Measurements from ENCODE around the gene UBL3. TPM values are rescaled to one million over a fixed set of nuclear protein-coding genes. Genes with fewer than 3 reads are reported as not detected.

Gene UBL3
- total RNA-seq, 1 experiment from 2014 or later: 10.7 TPM

GRCh38 chr13:29865934-29866333 is 15.5 kb upstream of the UBL3 start:
- H3K27me3 ChIP-seq (ENCODE audit: insufficient read depth, low read length): no peaks in the 10 kb centered on the region
- no peaks in the 10 kb centered on the region for H3K36me3 ChIP-seq (ENCODE audit: control insufficient read depth in 1 of 2, insufficient read depth in 2 of 2, low read length in 2 of 2)
- H3K79me2 ChIP-seq (ENCODE audit: insufficient read depth, low read length): no peaks in the 10 kb centered on the region
- no peaks in the 10 kb centered on the region for H3K4me1 ChIP-seq (ENCODE audit: control insufficient read depth in 1 of 2, insufficient read depth in 2 of 2, low read length in 2 of 2)
- RAD21 ChIA-PET (ENCODE audit: low non-redundant PET in 1 of 2, low total read pairs in 2 of 2, uncharacterized antibody in 2 of 2, unreplicated experiment in 2 of 2): no interaction called here
- no TSS peak for BruUV-seq (replicated peaks)
- no peaks in the 10 kb centered on the region for H3K9me3 ChIP-seq (ENCODE audit: control insufficient read depth in 1 of 2, insufficient read depth in 1 of 2, low read depth in 1 of 2, low read length in 2 of 2)
- ATAC-seq (no peak), DNase-seq (ENCODE audit: low read depth, low spot score) (no peak)
- intact Hi-C loops (cut with micrococcal nuclease): no loop called here
- TF ChIP-seq POLR2A (IDR thresholded peaks at IDR 0.05; ENCODE audit: borderline replicate concordance, extremely low read depth, insufficient read depth, insufficient read length) (no peak), SIN3A (IDR thresholded peaks at IDR 0.05; ENCODE audit: low read depth) (no peak), SP1 (IDR thresholded peaks at IDR 0.05; ENCODE audit: low read depth) (no peak), RAD21 (IDR thresholded peaks at IDR 0.05; ENCODE audit: low read depth) (no peak)
- H3K4me2 ChIP-seq (ENCODE audit: low read length): no peak overlapping the region
- no peak overlapping the region for H3K27ac ChIP-seq (ENCODE audit: low read depth, low read length)
- CTCF ChIA-PET: no interaction called here
- no peak overlapping the region for H3K4me3 ChIP-seq (replicated peaks in 1 of 2; ENCODE audit: low read depth in 1 of 2, low read length in 2 of 2)
- no peaks in the 10 kb centered on the region for H3K9me2 ChIP-seq (ENCODE audit: insufficient read depth)
- H4K20me1 ChIP-seq (ENCODE audit: insufficient read depth): no peaks in the 10 kb centered on the region
- no peak overlapping the region for H3K9ac ChIP-seq (ENCODE audit: low read length)
- no peak overlapping the region for H2AFZ ChIP-seq (ENCODE audit: low read depth, low read length, poor library complexity, severe bottlenecking)
- POLR2A ChIA-PET: no interaction called here

DNA sequence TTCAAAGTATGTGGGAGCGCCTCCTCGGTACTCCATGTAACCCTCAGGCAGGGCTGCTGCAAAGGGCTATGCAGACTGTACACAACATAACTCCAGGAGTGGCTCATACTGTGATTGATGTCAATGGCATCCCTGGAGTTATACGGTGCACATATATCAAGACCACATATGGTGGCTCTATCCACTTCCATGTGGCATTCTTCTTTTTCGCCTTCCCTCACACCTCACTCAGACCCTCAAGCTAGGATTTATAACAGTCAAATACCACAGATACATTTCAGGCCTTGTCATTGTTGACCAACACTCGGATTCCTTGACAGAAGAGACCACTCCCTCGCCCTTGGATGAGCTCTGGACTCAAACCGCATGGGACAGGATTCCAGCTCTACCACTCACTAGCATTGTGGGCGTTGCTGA is 11.3 kb upstream of the UBL3 start:
- Histone ChIP-seq H3K9me2 (ENCODE audit: insufficient read depth) (no peaks in the 10 kb centered on the region), H3K4me1 (ENCODE audit: control insufficient read depth in 1 of 2, insufficient read depth in 2 of 2, low read length in 2 of 2) (no peaks in the 10 kb centered on the region), H3K4me3 (replicated peaks in 1 of 2; ENCODE audit: low read depth in 1 of 2, low read length in 2 of 2) (no peak overlapping the region), H3K9me3 (ENCODE audit: control insufficient read depth in 1 of 2, insufficient read depth in 1 of 2, low read depth in 1 of 2, low read length in 2 of 2) (no peaks in the 10 kb centered on the region), H3K36me3 (ENCODE audit: control insufficient read depth in 1 of 2, insufficient read depth in 2 of 2, low read length in 2 of 2) (no peaks in the 10 kb centered on the region), H3K79me2 (ENCODE audit: insufficient read depth, low read length) (no peaks in the 10 kb centered on the region), H2AFZ (ENCODE audit: low read depth, low read length, poor library complexity, severe bottlenecking) (no peak overlapping the region), H3K27me3 (ENCODE audit: insufficient read depth, low read length) (no peaks in the 10 kb centered on the region), H3K27ac (ENCODE audit: low read depth, low read length) (no peak overlapping the region), H4K20me1 (ENCODE audit: insufficient read depth) (no peaks in the 10 kb centered on the region), H3K4me2 (ENCODE audit: low read length) (no peak overlapping the region), H3K9ac (ENCODE audit: low read length) (no peak overlapping the region)
- no peak for DNase-seq (ENCODE audit: low read depth, low spot score)
- TF ChIP-seq CEBPB (IDR thresholded peaks at IDR 0.05; ENCODE audit: low read depth) (no peak), SRF (IDR thresholded peaks at IDR 0.05; ENCODE audit: low read depth) (no peak), JUND (IDR thresholded peaks at IDR 0.05) (no peak), ZFX (IDR thresholded peaks at IDR 0.05) (no peak), TCF7L2 (IDR thresholded peaks at IDR 0.05; ENCODE audit: borderline replicate concordance, extremely low read depth, insufficient read depth, insufficient read length) (no peak), RAD21 (IDR thresholded peaks at IDR 0.05; ENCODE audit: low read depth) (no peak), EZH2 (IDR thresholded peaks at IDR 0.05) (no peak), EGR1 (IDR thresholded peaks at IDR 0.05; ENCODE audit: low read depth) (no peak), SP1 (IDR thresholded peaks at IDR 0.05; ENCODE audit: low read depth) (no peak), EZH2phosphoT487 (IDR thresholded peaks at IDR 0.05; ENCODE audit: borderline replicate concordance) (no peak), POLR2A (IDR thresholded peaks at IDR 0.05; ENCODE audit: borderline replicate concordance, extremely low read depth, insufficient read depth, insufficient read length) (no peak), MAX (IDR thresholded peaks at IDR 0.05) (no peak), CBX3 (IDR thresholded peaks at IDR 0.05; ENCODE audit: low read depth) (no peak), ZNF274 (IDR thresholded peaks at IDR 0.05; ENCODE audit: low read depth, low read length) (no peak)
- TF ChIP-seq, protein P1, sequence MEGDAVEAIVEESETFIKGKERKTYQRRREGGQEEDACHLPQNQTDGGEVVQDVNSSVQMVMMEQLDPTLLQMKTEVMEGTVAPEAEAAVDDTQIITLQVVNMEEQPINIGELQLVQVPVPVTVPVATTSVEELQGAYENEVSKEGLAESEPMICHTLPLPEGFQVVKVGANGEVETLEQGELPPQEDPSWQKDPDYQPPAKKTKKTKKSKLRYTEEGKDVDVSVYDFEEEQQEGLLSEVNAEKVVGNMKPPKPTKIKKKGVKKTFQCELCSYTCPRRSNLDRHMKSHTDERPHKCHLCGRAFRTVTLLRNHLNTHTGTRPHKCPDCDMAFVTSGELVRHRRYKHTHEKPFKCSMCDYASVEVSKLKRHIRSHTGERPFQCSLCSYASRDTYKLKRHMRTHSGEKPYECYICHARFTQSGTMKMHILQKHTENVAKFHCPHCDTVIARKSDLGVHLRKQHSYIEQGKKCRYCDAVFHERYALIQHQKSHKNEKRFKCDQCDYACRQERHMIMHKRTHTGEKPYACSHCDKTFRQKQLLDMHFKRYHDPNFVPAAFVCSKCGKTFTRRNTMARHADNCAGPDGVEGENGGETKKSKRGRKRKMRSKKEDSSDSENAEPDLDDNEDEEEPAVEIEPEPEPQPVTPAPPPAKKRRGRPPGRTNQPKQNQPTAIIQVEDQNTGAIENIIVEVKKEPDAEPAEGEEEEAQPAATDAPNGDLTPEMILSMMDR (IDR thresholded peaks at IDR 0.05 in 2 of 3, conservative IDR thresholded peaks at IDR 0.05 in 1 of 3; ENCODE audit: borderline replicate concordance in 1 of 3, insufficient read depth in 1 of 3, low read depth in 2 of 3, low read length in 2 of 3): no peak
- RAD21 ChIA-PET (ENCODE audit: low non-redundant PET in 1 of 2, low total read pairs in 2 of 2, uncharacterized antibody in 2 of 2, unreplicated experiment in 2 of 2): no interaction called here
- ATAC-seq: no peak
- intact Hi-C loops (cut with micrococcal nuclease): no loop called here
- POLR2A ChIA-PET: no interaction called here
- CTCF ChIA-PET: no interaction called here
- BruUV-seq (replicated peaks): no TSS peak
